ENCODE results near the gene KLK2. TPM values are rescaled to one million over a fixed set of nuclear protein-coding genes. Genes with fewer than 3 reads are reported as not detected.

The KLK2 gene
- 0.53 TPM in 1 of 2 replicates, not detected in the other for total RNA-seq

- no peaks in the 10 kb centered on the region for H3K36me3 ChIP-seq (ENCODE audit: control insufficient read depth, insufficient read depth, low read length)
- H3K27me3 ChIP-seq (ENCODE audit: control insufficient read depth, insufficient read depth, low read length): no peaks in the 10 kb centered on the region
Measured at GRCh38 chr19:50873056-50873455, at the start of gene KLK2. Gene KLK2 (plus strand): TSS chr19:50873439. CDS start chr19:50873474, 35 bp downstream.

GRCh38 chr19:50826492-50827240 lies 46.6 kb upstream of the KLK2 start:
- DNase-seq (ENCODE audit: low read depth): no peak
- Histone ChIP-seq H3K4me3 (ENCODE audit: low read depth, low read length) (no peak overlapping the region), H3K27me3 (ENCODE audit: control insufficient read depth, insufficient read depth, low read length) (peaks cover 2% of the 10 kb centered on the region), H3K36me3 (ENCODE audit: control insufficient read depth, insufficient read depth, low read length) (no peaks in the 10 kb centered on the region)
- TF ChIP-seq CTCF (IDR thresholded peaks at IDR 0.05; ENCODE audit: insufficient read depth, low read length, severe bottlenecking): no peak
- FAIRE-seq: no peak

More at GRCh38 chr19:50873056-50873455, at the start of gene KLK2:
- DNase-seq (ENCODE audit: low read depth): no peak
- FAIRE-seq: no peak
- H3K4me3 ChIP-seq (ENCODE audit: low read depth, low read length): no peak within 1 kb of the TSS
- no peak for TF ChIP-seq CTCF (IDR thresholded peaks at IDR 0.05; ENCODE audit: insufficient read depth, low read length, severe bottlenecking)

- no peak for DNase-seq (ENCODE audit: low read depth)
- H3K27me3 ChIP-seq (ENCODE audit: control insufficient read depth, insufficient read depth, low read length): no peaks in the 10 kb centered on the region
- H3K36me3 ChIP-seq (ENCODE audit: control insufficient read depth, insufficient read depth, low read length): no peaks in the 10 kb centered on the region
- FAIRE-seq: no peak
- no peak for TF ChIP-seq CTCF (IDR thresholded peaks at IDR 0.05; ENCODE audit: insufficient read depth, low read length, severe bottlenecking)
- H3K4me3 ChIP-seq (ENCODE audit: low read depth, low read length): no peak overlapping the region
Measured at GRCh38 chr19:50827476-50827875, 45.8 kb upstream of the KLK2 start.

GRCh38 chr19:50829801-50830200 lies 43.4 kb upstream of the KLK2 start:
- no peak for DNase-seq (ENCODE audit: low read depth)
- Histone ChIP-seq H3K4me3 (ENCODE audit: low read depth, low read length) (no peak overlapping the region), H3K27me3 (ENCODE audit: control insufficient read depth, insufficient read depth, low read length) (no peaks in the 10 kb centered on the region), H3K36me3 (ENCODE audit: control insufficient read depth, insufficient read depth, low read length) (no peaks in the 10 kb centered on the region)
- no peak for TF ChIP-seq CTCF (IDR thresholded peaks at IDR 0.05; ENCODE audit: insufficient read depth, low read length, severe bottlenecking)
- peak; percentile 36 for FAIRE-seq

- Histone ChIP-seq H3K27me3 (ENCODE audit: control insufficient read depth, insufficient read depth, low read length) (no peaks in the 10 kb centered on the region), H3K36me3 (ENCODE audit: control insufficient read depth, insufficient read depth, low read length) (no peaks in the 10 kb centered on the region), H3K4me3 (ENCODE audit: low read depth, low read length) (no peak overlapping the region)
- no peak for TF ChIP-seq CTCF (IDR thresholded peaks at IDR 0.05; ENCODE audit: insufficient read depth, low read length, severe bottlenecking)
- FAIRE-seq (no peak), DNase-seq (ENCODE audit: low read depth) (no peak)
Measured at GRCh38 chr19:50830266-50831025, 42.8 kb upstream of the KLK2 start.

Data from bronchial epithelial cell (primary cell).